ENCODE measurements around the gene ITGB4.

DNA sequence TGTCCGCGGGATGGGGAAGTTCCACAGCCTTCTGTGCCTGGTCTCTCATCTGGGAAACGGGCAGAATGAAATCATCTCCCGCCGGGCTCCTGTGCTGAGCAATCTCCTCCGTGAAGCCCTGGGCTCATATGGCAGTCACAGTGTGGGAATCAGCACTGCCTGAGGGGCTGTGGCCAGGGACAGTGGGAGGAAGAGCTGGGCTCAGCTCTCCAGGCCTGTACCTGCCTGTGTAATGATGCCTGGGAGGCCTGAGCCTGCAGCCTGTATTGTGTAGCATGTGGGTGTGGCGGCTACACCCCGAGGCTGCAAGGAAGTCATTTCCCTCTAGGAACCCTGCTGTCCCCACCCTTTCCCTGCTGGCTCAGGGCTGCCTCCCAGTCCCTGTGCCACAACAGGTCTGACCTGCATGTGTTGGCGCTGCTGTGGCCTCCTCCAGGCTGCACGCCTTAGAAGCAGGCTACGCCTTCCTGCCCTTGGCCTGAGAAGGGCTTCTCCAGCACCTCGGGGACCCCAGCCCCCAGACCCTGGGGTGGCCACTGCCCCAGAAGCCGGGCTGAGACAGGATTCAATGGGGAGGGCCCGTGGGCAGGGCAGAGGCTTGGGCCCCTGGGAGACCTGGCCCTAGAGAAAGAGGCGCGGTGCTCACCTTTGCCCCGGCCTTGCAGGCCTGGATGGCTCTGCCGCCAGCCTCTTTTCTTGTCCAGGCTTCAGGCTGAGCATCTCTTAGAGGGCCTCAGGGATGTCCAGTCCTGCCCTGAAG lies 2.1 kb downstream of the ITGB4 start:
- no peak for TF ChIP-seq CTCF (IDR thresholded peaks at IDR 0.05; ENCODE audit: insufficient read depth, low read depth, low read length)
- TF ChIP-seq EZH2 (IDR thresholded peaks at IDR 0.05; ENCODE audit: insufficient read depth, low read length): no peak
